ENCODE measurements around the gene MIEF1.

DNA sequence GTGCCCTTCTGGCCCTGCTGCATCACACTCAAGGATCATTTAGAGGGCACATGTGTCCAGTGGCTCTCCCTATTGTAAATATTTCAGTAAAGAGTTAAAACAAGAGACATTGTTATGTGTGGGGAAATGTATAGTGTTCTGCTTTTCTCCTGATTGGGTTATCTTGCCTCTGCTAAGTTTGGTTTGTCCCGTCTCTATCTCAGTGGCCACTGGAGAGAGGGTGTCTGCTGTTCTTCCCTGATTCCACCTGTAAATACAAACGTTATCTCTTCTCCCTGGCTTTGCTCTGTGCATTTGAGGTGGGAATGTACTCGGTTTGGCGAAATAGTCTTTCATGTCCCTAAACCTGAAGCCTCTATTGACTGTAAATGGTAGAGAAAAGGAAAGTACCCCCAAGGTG lies 6.3 kb downstream of the MIEF1 start:
- TF ChIP-seq, protein P1, sequence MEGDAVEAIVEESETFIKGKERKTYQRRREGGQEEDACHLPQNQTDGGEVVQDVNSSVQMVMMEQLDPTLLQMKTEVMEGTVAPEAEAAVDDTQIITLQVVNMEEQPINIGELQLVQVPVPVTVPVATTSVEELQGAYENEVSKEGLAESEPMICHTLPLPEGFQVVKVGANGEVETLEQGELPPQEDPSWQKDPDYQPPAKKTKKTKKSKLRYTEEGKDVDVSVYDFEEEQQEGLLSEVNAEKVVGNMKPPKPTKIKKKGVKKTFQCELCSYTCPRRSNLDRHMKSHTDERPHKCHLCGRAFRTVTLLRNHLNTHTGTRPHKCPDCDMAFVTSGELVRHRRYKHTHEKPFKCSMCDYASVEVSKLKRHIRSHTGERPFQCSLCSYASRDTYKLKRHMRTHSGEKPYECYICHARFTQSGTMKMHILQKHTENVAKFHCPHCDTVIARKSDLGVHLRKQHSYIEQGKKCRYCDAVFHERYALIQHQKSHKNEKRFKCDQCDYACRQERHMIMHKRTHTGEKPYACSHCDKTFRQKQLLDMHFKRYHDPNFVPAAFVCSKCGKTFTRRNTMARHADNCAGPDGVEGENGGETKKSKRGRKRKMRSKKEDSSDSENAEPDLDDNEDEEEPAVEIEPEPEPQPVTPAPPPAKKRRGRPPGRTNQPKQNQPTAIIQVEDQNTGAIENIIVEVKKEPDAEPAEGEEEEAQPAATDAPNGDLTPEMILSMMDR (IDR thresholded peaks at IDR 0.05): no peak
- no peak for TF ChIP-seq POLR2A (IDR thresholded peaks at IDR 0.05)

Data from lower leg skin (tissue), 3 donors.